ENCODE measurements around the gene LMAN1L. TPM values are rescaled to one million over a fixed set of nuclear protein-coding genes. Genes with fewer than 3 reads are reported as not detected.

Gene LMAN1L
- total RNA-seq, 6 experiments from 2014 or later = not detected

DNA sequence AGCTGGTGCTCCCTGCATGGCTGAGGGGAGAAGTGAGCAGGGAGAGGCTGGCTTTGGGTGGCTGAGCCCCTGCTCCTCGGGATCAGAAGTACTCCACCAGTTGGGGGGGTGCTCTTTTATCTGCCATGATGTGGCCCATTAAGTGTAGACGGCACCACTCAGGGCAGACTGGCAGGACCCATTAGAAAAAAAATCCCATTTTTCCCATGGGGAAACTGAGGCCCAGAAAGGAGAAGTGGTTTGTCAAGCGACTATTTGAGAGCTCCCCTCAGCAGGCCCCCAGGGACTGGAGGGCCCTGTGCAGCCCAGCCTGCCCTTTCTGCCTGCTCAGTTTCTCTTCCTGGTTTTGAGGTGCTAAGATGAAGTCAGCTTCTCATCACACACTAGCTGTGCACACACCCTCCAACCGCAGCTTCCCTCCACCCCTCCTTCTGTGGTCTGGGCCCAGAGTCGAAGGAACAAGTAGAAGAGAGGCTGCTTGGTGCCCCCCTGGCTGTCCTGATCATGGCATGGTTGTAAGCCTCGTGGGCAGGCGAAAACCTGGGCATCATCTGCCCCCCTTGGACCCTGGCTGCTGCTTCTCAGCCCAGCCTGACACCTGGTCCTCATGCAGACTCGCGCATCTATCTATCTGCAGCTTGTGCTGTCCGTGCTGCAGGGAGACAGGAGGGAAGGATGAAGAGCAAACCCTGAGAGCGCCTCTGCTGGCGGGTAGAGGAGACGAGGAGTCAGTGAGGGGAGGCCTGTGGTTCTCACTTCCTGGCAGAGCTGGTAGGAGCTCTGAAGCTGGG, 25.2 kb upstream of the LMAN1L start:
- Mint-ChIP-seq H3K27me3 (ENCODE audit: insufficient read depth) (peaks cover 2% of the 10 kb centered on the region; the same call in 1 of the 2 replicates), H3K9me3 (no peaks in the 10 kb centered on the region), H3K27ac (peak overlapping the region; percentile 47; the same call in 1 of the 2 replicates), H3K36me3 (ENCODE audit: low read depth) (no peaks in the 10 kb centered on the region), H3K4me1 (ENCODE audit: low read depth) (peaks cover 81% of the 10 kb centered on the region), H3K4me3 (no peak overlapping the region)
- TF ChIP-seq, protein P1, sequence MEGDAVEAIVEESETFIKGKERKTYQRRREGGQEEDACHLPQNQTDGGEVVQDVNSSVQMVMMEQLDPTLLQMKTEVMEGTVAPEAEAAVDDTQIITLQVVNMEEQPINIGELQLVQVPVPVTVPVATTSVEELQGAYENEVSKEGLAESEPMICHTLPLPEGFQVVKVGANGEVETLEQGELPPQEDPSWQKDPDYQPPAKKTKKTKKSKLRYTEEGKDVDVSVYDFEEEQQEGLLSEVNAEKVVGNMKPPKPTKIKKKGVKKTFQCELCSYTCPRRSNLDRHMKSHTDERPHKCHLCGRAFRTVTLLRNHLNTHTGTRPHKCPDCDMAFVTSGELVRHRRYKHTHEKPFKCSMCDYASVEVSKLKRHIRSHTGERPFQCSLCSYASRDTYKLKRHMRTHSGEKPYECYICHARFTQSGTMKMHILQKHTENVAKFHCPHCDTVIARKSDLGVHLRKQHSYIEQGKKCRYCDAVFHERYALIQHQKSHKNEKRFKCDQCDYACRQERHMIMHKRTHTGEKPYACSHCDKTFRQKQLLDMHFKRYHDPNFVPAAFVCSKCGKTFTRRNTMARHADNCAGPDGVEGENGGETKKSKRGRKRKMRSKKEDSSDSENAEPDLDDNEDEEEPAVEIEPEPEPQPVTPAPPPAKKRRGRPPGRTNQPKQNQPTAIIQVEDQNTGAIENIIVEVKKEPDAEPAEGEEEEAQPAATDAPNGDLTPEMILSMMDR (IDR thresholded peaks at IDR 0.05) = peak; percentile 51; the same call in 1 of the 2 replicates
- no peak for DNase-seq

DNA sequence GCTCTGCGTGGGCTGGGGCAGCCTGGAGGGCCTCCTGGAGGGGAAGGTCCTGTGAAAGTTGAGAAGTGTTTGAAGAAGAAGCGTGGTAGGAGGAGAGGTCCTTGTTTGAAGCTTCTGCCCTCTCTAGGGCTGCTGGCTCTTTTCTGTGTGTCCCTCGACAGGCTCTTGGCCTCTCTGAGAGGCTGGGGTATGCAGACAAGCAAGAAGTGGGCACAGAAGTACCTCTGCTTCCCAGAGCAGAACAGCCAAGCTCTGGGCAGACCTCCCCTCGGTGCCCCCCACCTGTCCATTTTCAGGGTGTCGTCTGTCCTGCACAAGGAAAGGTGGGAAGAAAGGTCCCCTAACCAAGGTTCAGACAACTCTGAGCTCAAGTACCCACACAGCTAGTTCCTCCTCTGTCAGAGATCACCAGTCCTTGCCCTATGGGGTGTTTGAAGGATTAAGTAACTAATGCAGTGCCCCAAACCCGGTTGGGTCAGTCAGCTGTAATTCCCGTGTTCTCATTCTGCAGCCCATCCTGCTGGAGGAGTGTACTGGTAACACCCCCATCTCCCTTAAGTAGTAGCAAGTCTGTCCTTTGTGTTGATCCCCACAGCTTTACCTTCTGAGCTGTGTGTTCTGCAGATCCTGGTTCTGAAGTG, 24.5 kb upstream of the LMAN1L start:
- H3K4me3 Mint-ChIP-seq = no peak overlapping the region
- H3K27ac Mint-ChIP-seq = peak overlapping the region; percentile 47; the same call in 1 of the 2 replicates
- no peaks in the 10 kb centered on the region for H3K36me3 Mint-ChIP-seq (ENCODE audit: low read depth)
- TF ChIP-seq, protein P1 (IDR thresholded peaks at IDR 0.05) = no peak
- DNase-seq = no peak
- peaks cover 2% of the 10 kb centered on the region; the same call in 1 of the 2 replicates for H3K27me3 Mint-ChIP-seq (ENCODE audit: insufficient read depth)
- no peaks in the 10 kb centered on the region for H3K9me3 Mint-ChIP-seq
- H3K4me1 Mint-ChIP-seq (ENCODE audit: low read depth) = peaks cover 77% of the 10 kb centered on the region

DNA sequence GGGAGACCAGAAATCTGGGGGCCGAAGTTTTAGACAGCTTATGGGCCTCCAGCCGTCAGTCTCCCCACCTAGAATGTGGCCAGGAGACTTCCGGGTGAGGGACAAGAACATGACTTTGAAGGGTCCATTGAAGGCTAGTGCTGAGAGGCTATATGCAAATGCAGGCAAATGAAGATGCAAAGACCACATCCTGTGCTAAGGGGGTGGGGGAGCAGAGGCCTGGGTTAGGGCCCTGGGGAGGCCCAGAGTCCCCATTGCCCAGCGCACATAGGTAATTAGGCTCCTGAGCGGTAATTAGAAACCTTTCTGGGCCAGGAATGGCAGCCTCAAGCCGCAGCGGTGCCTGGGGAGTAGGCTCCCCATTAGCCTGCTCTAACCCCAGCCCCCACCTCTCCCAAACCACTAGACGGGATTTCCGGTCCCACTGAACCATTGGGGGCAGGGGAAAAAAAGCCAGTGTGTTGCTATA, 23.9 kb upstream of the LMAN1L start:
- Mint-ChIP-seq H3K9me3 (no peaks in the 10 kb centered on the region), H3K4me1 (ENCODE audit: low read depth) (peaks cover 71% of the 10 kb centered on the region), H3K27ac (peak overlapping the region; percentile 9; the same call in 1 of the 2 replicates), H3K27me3 (ENCODE audit: insufficient read depth) (peaks cover 4% of the 10 kb centered on the region; the same call in 1 of the 2 replicates), H3K4me3 (no peak overlapping the region), H3K36me3 (ENCODE audit: low read depth) (no peaks in the 10 kb centered on the region)
- no peak for DNase-seq
- TF ChIP-seq, protein P1 (IDR thresholded peaks at IDR 0.05) = no peak

DNA sequence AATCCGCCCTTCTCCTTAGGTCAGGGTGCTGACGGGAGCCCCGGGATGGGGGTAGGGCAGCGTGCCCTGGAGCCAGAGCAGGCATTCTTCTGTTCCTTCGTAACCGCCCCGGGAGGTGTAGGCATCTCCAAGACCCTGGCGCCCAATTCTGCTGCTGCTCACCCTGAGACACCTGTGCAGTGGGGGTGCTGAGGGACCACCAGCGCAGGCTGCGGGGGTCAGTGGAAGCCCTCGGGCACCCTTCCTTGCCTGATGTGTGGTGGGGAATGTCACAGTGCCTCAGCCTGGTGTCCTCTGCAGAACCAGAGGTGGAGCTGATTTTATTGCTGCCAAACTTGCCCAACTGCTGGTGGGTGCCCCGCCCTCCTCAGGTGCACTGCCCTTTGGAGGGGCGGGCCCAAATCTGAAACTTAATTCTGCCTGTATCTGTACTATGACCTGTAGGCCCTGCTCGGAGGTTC, 23.4 kb upstream of the LMAN1L start:
- Mint-ChIP-seq H3K36me3 (ENCODE audit: low read depth) (no peaks in the 10 kb centered on the region), H3K9me3 (no peaks in the 10 kb centered on the region), H3K27ac (peak overlapping the region; percentile 85), H3K4me1 (ENCODE audit: low read depth) (peaks cover 66% of the 10 kb centered on the region), H3K27me3 (ENCODE audit: insufficient read depth) (peaks cover 4% of the 10 kb centered on the region; the same call in 1 of the 2 replicates), H3K4me3 (no peak overlapping the region; the same call in 1 of the 2 replicates)
- TF ChIP-seq, protein P1 (IDR thresholded peaks at IDR 0.05) = no peak
- no peak for DNase-seq

DNA sequence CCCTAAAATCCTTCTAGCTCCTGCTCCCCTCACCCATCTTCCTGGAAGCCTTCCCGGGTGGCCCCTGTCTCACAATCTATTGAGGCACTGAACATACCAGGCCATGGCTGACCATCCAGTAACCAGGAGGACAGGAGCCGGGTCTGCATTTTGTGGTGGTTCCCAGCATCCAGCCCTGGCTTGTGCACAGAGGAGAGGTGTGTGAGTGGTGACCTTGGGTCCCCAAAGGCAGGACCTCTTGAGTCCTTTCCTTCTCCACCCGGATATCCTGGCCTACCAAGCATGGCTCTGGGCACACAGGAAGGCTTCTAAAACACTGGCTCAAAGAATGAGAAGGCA, 22.9 kb upstream of the LMAN1L start:
- H3K36me3 Mint-ChIP-seq (ENCODE audit: low read depth) = no peaks in the 10 kb centered on the region
- peak overlapping the region; percentile 85 for H3K27ac Mint-ChIP-seq
- H3K4me1 Mint-ChIP-seq (ENCODE audit: low read depth) = peaks cover 61% of the 10 kb centered on the region
- TF ChIP-seq, protein P1 (IDR thresholded peaks at IDR 0.05) = no peak
- no peaks in the 10 kb centered on the region for H3K9me3 Mint-ChIP-seq
- H3K4me3 Mint-ChIP-seq = no peak overlapping the region; the same call in 1 of the 2 replicates
- no peak for DNase-seq
- peaks cover 4% of the 10 kb centered on the region; the same call in 1 of the 2 replicates for H3K27me3 Mint-ChIP-seq (ENCODE audit: insufficient read depth)

Data from HFFc6 (cell line).